ENCODE measurements around the gene PCDH15.

DNA sequence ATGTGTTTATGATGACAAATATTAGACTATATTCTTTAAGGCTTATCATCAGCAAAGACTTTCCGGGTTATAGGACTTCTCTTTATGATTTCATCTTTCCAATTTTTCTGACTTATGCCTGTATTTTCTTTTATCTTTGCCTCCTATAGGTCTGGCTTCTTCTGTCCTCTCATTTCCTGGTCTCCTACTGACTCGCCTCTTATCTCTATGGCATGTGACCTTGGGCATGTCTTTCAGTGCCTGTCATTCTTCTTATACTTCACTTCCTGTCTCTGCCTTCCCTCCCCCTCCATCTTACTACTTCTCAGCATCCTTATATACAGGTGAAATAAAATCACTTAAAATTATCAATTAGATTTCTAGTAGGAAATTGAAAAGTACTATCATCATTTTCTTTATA is 42.2 kb downstream of the PCDH15 start:
- TF ChIP-seq, protein P1, sequence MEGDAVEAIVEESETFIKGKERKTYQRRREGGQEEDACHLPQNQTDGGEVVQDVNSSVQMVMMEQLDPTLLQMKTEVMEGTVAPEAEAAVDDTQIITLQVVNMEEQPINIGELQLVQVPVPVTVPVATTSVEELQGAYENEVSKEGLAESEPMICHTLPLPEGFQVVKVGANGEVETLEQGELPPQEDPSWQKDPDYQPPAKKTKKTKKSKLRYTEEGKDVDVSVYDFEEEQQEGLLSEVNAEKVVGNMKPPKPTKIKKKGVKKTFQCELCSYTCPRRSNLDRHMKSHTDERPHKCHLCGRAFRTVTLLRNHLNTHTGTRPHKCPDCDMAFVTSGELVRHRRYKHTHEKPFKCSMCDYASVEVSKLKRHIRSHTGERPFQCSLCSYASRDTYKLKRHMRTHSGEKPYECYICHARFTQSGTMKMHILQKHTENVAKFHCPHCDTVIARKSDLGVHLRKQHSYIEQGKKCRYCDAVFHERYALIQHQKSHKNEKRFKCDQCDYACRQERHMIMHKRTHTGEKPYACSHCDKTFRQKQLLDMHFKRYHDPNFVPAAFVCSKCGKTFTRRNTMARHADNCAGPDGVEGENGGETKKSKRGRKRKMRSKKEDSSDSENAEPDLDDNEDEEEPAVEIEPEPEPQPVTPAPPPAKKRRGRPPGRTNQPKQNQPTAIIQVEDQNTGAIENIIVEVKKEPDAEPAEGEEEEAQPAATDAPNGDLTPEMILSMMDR (IDR thresholded peaks at IDR 0.05), result no peak
- TF ChIP-seq ZNF219 (CRISPR knock-in tag; IDR thresholded peaks at IDR 0.05; ENCODE audit: borderline replicate concordance), result no peak
- no peak for TF ChIP-seq ZBTB21 (CRISPR knock-in tag; IDR thresholded peaks at IDR 0.05; ENCODE audit: borderline replicate concordance)
- no peak for TF ChIP-seq SP1 (CRISPR knock-in tag; conservative IDR thresholded peaks at IDR 0.05)
- no peak for TF ChIP-seq NFE2L1 (CRISPR knock-in tag; IDR thresholded peaks at IDR 0.05)
- TF ChIP-seq, protein P2, sequence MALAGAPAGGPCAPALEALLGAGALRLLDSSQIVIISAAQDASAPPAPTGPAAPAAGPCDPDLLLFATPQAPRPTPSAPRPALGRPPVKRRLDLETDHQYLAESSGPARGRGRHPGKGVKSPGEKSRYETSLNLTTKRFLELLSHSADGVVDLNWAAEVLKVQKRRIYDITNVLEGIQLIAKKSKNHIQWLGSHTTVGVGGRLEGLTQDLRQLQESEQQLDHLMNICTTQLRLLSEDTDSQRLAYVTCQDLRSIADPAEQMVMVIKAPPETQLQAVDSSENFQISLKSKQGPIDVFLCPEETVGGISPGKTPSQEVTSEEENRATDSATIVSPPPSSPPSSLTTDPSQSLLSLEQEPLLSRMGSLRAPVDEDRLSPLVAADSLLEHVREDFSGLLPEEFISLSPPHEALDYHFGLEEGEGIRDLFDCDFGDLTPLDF (CRISPR knock-in tag; IDR thresholded peaks at IDR 0.05), result no peak
- TF ChIP-seq ZNF232 (CRISPR knock-in tag; IDR thresholded peaks at IDR 0.05), result no peak
- TF ChIP-seq NR3C1 (CRISPR knock-in tag; conservative IDR thresholded peaks at IDR 0.05; ENCODE audit: low read depth), result no peak
- TF ChIP-seq, protein P3, sequence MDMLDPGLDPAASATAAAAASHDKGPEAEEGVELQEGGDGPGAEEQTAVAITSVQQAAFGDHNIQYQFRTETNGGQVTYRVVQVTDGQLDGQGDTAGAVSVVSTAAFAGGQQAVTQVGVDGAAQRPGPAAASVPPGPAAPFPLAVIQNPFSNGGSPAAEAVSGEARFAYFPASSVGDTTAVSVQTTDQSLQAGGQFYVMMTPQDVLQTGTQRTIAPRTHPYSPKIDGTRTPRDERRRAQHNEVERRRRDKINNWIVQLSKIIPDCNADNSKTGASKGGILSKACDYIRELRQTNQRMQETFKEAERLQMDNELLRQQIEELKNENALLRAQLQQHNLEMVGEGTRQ (CRISPR knock-in tag; IDR thresholded peaks at IDR 0.05), result no peak
- TF ChIP-seq, protein P4, sequence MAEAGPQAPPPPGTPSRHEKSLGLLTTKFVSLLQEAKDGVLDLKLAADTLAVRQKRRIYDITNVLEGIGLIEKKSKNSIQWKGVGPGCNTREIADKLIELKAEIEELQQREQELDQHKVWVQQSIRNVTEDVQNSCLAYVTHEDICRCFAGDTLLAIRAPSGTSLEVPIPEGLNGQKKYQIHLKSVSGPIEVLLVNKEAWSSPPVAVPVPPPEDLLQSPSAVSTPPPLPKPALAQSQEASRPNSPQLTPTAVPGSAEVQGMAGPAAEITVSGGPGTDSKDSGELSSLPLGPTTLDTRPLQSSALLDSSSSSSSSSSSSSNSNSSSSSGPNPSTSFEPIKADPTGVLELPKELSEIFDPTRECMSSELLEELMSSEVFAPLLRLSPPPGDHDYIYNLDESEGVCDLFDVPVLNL (CRISPR knock-in tag; IDR thresholded peaks at IDR 0.05; ENCODE audit: borderline replicate concordance, low read depth), result no peak
- TF ChIP-seq SMAD3 (CRISPR knock-in tag; IDR thresholded peaks at IDR 0.05; ENCODE audit: borderline replicate concordance), result no peak
- TF ChIP-seq GABPB1 (CRISPR knock-in tag; IDR thresholded peaks at IDR 0.05), result no peak
- TF ChIP-seq NFYB (CRISPR knock-in tag; conservative IDR thresholded peaks at IDR 0.05; ENCODE audit: low read depth), result no peak

All from WTC11 (cell line).